PC-9 (cell line): ENCODE measurements around the gene COL4A1.

ENCODE experiments used
- CTCF ChIP-seq: fragments of 200-600 bp; sonication (generic); conservative IDR thresholded peaks from 2 replicates; pipeline ENCODE4 v1.6.1; 2017; ENCODE audit warnings: mixed run types, antibody characterized with exemption, mild to moderate bottlenecking, moderate library complexity
- EZH2 ChIP-seq: fragments of 200-600 bp; sonication (generic); IDR thresholded peaks from 2 replicates; pipeline ENCODE4 v1.8.0; 2017; ENCODE audit warnings: antibody characterized with exemption, low read depth

- TF ChIP-seq CTCF (no peak), EZH2 (no peak)
Measured at GRCh38 chr13:110118106-110118505, 188.9 kb downstream of the COL4A1 start.
